HG03521 (cell line): ENCODE data around the gene SHLD2.
"Not testable (repeated sequence)": the region's sequence is repeated elsewhere in the genome, so short reads cannot be mapped to it uniquely, and the experiment has no call there.

Source experiments
- ATAC-seq: cut with Tn5 transposase; IDR thresholded peaks from one replicate; pipeline ENCODE4 v1.9.1; 2021; ENCODE audit warnings: mild to moderate bottlenecking, moderate library complexity; ENCODE audit not compliant: unreplicated experiment

SHLD2 gene

GRCh38 chr10:87210309-87210708 lies 115.3 kb downstream of the SHLD2 start:
- not testable (repeated sequence) for ATAC-seq

- ATAC-seq = not testable (repeated sequence)
Measured at GRCh38 chr10:87211848-87212247, 116.8 kb downstream of the SHLD2 start.

GRCh38 chr10:87213150-87213765 lies 118.3 kb downstream of the SHLD2 start:
- not testable (repeated sequence) for ATAC-seq

- not testable (repeated sequence) for ATAC-seq
Measured at GRCh38 chr10:87213806-87214205, 118.8 kb downstream of the SHLD2 start.

- not testable (repeated sequence) for ATAC-seq
Measured at GRCh38 chr10:87216120-87216519, 121.1 kb downstream of the SHLD2 start.

- not testable (repeated sequence) for ATAC-seq
Measured at GRCh38 chr10:87219370-87219769, 124.4 kb downstream of the SHLD2 start.

GRCh38 chr10:87222789-87223188 lies 127.8 kb downstream of the SHLD2 start:
- not testable (repeated sequence) for ATAC-seq

- ATAC-seq = not testable (repeated sequence)
Measured at GRCh38 chr10:87225148-87225547, 130.1 kb downstream of the SHLD2 start, which contains the start of gene NUTM2A. TSS of gene NUTM2A (plus strand) at chr10:87225448. CDS start at chr10:87225831, 383 bp downstream.

GRCh38 chr10:87228247-87228646 lies 133.2 kb downstream of the SHLD2 start:
- ATAC-seq = not testable (repeated sequence)

- not testable (repeated sequence) for ATAC-seq
Measured at GRCh38 chr10:87229211-87229610, 134.2 kb downstream of the SHLD2 start.

GRCh38 chr10:87234854-87235253 lies 139.8 kb downstream of the SHLD2 start:
- ATAC-seq = not testable (repeated sequence)

GRCh38 chr10:87237244-87237643 lies 142.2 kb downstream of the SHLD2 start:
- ATAC-seq = not testable (repeated sequence)

- not testable (repeated sequence) for ATAC-seq
Measured at GRCh38 chr10:87239346-87239808, 144.4 kb downstream of the SHLD2 start.
